Midbrain (tissue), 1 donor: ENCODE results near the gene USP48.

Experiments
- DNase-seq: peaks from one replicate; lab custom pipeline; 2025; lab: John Stamatoyannopoulos, UW

USP48 gene

DNA sequence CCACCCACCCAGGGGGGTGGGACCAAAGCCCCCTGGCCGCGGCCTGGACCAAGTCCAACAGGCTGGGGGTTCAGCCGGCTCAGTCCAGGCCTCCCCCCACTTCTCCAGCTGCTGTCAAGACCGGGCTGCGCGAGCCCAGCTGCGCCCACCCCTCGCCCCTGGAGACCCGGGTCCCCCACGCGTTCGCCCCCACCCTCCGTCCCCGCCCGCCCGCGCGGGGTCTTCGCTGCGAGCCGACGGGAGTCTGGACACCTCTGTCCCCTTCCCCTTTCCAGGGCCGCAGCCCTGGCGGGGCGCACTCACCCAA, 114.0 kb downstream of the USP48 start:
- no peak for DNase-seq

DNA sequence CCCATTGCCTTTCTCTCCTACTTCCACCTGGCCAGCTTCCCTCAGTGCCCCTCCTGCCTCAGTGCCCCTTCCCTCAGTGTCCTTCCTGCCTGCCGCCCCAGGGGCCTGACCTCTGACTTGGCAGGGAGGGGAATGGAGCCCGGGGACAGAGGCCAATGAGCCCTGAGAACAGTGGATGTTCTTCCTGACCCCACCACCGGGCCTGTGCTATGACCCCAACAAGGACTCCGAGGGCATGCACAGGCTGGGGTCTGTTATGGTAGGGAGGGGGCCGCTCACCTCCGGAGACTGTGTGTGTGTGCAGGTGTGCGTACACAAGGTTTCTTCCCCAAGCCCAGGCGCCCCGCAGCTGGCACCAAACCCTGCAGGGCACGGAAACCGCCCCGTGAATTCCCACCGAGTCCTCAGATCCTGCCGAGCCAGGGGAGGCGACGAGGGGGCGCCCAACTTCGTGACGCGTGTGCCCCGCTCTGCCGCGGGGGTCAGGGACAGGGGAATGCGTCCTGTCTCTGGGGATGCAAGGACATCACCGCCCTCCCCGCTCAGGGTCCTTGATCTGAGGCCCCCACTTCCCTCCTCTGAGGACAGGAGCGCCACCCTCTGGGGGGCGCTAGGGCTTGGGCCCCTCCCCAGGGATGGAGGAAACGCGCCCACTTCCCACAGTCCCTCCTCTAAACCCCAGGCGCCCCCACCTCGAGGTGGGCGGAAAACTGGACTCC, 114.6 kb downstream of the USP48 start:
- DNase-seq = no peak

DNA sequence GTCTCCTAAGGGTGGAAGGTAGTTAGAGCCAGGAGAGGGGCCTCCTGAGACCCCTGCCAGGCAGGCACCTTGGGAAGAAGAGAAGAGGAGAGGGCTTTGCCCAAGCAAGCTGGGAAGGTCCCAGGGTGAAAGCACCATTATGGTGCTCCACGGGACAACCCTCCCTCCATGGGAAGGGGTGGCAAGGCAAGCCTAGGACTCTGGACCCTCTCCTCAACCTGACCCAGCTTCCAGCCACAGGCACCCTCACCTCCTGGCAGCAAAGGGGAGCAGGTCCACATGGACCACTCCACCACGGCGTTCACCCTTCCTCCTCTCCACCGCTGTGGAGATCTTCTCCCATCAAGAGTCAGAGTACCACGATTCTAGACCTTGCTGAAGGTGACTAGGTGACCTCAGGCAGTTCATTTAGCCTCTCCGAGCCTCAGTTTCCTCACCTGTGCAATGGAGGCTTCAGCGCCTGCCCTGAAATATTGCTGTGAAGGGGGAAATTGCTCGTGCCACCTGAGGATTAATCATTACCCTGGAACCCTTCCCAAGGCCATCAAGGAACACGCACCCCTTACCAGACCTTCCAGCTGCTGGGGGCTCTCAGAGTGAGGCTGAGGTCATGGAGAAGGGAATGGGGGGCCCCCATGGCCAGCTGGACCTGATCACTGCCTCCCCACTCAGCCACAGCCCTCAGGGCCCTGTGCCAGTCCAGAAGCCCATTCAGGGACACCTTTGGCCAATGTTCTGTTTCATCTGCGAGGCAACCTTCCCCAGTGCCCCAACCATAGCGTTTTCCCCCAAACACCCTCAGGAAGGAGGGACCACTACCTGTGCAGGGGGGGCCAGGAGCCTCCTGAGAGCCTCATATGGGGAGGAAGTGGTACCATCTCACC, 115.4 kb downstream of the USP48 start:
- DNase-seq = no peak

DNA sequence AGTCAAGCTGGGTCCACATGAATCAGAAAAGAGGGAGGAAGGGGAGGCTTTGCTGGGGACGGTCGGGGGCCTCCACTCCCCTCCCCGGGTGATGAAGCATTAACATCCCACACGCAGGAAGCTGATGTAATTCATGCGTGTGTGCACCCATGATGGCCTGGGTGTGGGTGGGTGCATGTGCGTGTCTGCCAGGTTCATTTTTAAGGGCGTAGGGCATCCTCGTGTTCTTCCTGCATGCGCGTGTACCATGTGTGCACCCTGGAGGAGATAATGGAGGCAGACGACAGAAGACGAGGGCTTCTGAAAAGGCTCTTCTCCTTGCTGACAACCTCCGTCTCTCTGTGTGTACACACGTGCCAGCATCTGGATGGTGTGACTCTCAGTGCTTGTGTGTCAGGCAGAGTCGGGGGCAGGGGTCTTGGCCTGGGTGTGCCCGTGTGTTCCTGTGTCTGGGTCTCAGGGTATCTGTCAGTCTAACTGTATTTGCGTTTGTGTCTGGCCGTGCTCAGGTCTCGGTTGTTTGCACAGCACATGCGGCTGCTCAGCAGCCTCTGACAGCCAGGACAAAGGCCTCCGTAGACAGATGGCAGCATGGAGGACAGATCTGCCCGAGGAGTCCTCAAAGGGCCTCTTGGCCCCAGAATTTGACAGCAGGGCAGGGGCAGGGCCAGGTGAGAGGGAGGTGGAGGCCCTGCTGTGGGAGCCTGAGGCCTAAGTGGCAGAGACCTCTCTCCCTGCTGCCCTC, 116.2 kb downstream of the USP48 start:
- DNase-seq = no peak

DNA sequence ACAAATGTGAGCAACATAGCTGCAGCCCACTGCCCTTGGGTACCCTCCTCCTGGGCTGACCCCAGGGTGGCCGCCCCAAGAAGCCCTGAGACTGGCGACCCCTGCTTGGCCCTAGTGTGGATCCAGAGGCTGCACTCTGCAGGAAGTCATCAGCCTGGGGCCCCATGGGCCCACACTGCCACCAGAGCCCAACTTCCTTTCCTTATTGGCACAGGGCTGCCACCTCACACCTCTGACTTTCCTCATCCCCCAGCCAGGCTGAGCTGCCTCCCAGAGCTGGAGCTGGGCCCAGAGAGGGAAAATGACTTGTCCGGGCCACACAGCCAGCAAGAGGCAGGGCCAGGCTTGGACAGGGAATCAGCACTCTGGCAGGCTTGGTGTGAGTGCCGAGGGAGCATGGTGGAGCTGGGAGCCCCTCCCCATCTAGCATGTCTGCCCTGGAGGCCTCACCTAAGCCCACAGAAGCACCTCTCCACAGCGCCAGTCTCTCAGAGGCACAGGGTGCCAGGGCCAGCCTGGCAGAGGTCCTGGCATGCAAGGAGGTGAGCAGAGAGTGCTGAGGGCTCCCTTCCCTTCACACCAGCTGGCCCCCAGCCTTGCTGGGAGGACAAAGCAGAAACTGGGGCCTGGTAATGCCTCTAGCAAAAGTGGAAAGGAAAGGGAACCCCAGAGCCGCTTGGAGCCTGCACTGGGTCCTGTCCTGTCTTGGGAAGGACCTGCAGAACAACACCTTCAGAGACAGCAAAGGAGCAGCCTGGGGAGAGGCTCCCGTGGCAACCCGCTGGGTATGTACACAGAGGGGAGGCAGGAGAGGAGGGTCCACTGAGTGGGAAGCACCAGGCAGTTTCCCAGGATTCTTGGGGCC, 117.0 kb downstream of the USP48 start:
- DNase-seq = no peak

DNA sequence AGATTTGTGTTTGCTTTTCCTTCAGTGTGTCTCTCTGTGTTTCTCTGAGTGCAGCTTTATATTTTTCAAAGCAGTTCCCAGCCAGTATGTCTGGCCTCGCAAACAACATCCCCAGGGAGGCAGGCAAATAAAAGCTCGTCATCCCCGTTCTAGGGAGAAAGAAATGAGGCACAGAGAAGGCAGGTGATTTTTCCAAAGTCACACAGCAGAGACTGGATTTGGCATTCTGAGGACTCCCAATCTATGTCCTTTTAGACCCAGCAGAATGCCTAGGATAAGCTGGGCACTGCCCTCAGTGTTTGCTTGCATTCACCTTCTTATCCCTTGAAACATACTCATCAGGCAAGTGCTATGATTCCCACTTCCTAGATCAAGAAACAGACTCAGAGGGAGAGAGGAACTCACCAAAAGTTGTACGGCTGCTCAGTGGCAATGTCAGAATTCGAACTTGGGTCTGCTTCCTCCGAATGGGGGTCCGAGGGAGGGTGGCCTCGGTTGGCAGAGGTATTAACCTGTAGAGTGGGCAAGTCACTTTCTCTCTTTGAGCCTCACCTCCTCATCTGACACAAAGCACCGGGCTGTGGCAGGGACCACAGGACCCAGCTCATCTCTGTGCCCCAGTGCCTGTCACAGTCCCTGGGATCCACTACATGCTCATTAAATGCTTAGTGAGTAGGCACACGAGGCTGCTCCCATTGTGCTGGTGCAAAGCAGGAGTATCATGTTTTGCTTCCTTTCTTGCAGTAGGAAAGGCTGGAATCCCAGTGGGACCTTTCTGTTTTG, 118.0 kb downstream of the USP48 start:
- DNase-seq = no peak

DNA sequence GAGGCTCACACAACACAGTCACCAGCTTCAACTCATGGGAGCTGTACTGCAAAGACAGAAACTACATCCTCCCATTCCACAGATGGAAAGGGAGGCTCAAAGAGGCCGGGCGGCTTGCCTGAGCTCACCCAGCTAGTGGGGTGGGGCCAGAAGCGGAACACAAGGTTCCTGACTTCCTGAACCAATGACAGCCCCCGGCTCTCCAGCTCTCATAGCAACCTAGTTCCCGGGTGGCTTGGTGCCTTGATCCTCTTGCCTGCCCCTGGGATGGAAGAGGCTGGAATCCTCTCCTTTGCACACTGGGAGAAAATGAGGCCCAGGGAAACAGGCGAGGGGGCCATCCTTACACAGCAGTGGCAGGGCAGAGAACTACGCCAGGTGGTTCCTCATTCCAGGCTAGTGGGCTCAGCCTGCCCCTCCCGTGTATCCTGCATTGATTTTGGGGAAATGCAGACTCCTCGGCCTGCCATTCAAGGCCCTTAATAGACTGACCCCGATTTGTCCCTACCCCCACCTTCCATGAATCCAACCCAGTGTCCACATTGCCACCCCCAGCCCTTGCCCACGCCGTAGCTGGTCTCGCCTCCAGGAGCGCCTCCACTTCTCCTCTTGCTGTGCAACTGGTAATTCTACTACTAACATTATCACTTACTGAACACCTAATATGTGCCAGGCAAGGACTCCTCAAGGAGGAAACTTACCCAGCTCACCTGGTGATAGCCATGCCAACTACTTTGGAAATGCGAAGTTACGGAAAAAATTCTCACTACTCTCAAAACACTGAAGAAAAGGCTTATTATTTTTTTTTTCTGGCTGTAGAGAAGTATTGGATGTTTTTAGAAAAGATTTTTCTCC, 118.8 kb downstream of the USP48 start:
- no peak for DNase-seq

DNA sequence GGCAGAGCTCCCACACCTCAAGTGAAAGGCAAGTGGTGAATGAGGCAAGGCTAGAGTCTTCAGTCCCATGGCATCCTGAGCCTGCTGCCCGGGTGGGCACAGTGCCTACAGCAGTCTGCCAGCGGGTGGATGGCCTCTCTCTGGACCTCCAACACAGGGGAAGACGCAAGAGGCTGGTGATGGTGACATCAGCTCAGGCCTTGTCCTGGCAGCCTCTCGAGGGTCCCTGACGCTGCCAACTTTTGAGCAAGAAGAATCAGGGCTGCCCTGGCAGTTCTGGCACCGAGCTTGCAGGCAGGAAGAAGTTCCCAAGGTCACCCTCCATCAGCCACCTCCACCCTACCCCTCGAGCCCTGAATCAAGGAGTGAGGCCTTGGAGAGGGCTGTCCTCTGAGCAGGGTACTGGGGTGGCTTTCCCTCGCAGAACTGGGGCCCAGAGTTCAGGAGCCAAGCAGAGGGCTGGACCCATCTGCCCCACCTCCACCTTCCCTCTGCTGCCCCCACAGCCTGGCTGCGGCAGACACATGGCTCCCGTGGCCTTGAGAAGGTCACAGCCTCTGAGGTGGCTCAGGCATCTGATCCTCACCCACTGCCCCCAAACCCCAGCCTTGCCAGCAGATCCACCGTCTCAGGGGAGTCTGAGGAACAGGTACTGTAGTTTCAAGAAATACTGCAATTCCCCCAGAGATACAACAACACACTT, 119.5 kb downstream of the USP48 start:
- peak; percentile 51 for DNase-seq

- DNase-seq = no peak
These were observed 120.3 kb downstream of the USP48 start for GRCh38 chr1:21662426-21663247.

- DNase-seq = no peak
These were observed 121.1 kb downstream of the USP48 start for GRCh38 chr1:21661886-21662285.

DNA sequence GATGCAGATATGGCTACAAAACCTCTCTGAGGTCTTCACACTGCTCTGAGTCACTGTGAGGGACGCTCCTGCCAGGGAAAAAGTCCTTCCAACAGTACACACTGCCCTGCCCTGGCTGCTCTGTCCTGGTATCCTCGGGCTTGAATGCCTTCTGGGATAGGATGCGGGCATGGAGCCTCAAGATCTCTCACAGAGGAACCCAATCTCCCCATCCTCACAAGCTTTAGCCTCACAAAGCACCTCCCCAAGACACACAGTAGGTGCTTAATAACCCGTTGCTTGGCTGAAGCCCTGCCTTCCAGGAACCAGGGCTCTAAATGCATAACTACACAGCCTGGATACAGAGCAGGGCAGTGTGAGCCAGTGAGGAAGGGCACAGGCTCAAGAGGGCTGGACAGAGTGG, 123.0 kb downstream of the USP48 start:
- no peak for DNase-seq

GRCh38 chr1:21659099-21659923, 123.6 kb downstream of the USP48 start:
- peak; percentile 83 for DNase-seq

GRCh38 chr1:21657456-21658190, 125.3 kb downstream of the USP48 start:
- no peak for DNase-seq

DNA sequence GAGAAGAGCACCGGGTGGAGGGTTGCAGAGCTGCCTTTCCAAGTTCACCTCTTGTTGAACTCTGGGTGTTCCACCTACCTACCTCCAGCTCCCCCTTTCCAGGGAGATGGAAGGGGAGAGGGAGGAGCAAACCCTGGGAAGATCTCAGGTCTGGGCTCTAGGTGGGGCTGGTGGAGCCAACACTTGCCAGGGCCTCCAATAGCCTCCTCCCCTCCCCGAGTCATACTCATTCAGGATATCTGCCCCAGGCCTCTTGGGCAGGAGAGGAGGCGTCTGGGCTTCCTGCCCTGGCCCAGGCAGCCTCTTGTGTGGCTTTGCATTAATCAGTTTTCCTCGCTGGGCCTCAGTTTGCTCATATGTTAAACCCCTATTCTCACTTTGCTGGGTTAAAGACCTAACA, 127.2 kb downstream of the USP48 start:
- DNase-seq = no peak

DNA sequence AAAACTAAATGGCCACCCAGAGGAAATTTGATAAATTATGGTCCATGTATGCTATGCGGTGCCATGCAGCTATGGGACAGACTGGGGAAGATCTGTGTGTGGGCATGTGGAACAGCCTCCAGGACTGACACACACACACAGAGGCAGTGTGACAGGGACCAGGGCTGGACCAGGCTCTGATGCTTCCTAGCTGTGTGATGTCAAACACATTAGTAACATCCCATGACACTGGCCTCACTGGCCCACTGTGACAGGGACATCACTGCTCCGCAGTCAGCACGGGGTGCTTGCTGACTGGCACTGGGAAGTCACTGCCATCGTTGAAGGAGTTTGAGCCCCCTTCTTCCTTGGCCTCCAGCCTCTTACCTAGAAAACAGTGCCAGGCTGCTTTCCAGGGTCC, 127.7 kb downstream of the USP48 start:
- no peak for DNase-seq

DNA sequence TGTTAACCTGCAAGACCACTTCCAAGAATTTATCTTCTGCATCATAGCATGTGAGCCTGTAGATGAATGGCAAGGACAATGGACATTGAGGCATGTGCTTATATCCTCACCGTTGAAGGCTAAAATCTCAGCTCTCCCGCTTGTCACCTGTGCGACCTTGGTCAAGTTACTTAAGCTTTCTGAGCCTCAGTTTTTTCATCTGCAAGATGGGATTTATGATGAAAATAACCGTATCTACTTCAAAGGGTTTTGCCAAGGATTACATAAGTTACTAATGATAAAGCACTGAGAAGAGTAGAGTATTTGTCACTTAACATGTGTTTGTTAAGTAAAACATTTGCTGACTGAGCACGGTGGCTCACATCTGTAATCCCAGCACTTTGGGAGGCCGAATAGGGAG, 128.7 kb downstream of the USP48 start:
- no peak for DNase-seq

DNA sequence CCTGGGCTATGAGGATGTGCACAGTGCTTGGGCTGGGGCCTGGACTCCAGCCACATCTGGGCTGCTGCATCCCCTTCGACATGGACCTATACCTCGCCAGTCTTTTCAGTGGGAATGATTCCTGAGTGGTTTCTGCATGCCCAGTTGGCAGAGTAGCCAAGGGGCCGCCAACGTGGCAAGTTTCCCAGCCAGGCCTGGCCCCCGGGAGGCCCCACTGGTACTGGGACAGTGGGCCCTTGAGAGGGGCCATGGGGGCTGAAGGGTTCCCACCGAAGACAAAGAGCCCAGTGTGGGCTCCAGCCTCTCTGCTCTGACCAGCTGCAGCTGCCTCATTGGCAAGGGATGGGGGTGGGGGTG, 129.2 kb downstream of the USP48 start:
- peak; percentile 85 for DNase-seq
